ENCODE results near the gene FBXW4.
A peak's percentile ranks its signal among the peaks of the same experiment; 100 is the strongest.
"Not testable (repeated sequence)": the region's sequence is repeated elsewhere in the genome, so short reads cannot be mapped to it uniquely, and the experiment has no call there.

FBXW4 gene

GRCh38 chr10:101653536-101653935, 41.4 kb downstream of the FBXW4 start:
- DNase-seq, result no peak

- no peak for DNase-seq
Measured at GRCh38 chr10:101651336-101651735, 43.6 kb downstream of the FBXW4 start.

- DNase-seq, result no peak
Measured at GRCh38 chr10:101650863-101651262, 44.1 kb downstream of the FBXW4 start.

- peak in 4 of 14 donors; percentile 7 to 36 (median 18) for DNase-seq
Measured at GRCh38 chr10:101649525-101650085, 45.4 kb downstream of the FBXW4 start.

GRCh38 chr10:101647255-101647654, 47.7 kb downstream of the FBXW4 start:
- no peak for DNase-seq

- peak in 11 of 14 donors; percentile 12 to 83 (median 39) for DNase-seq
Measured at GRCh38 chr10:101646364-101646763, 48.6 kb downstream of the FBXW4 start.

GRCh38 chr10:101645659-101646058, 49.3 kb downstream of the FBXW4 start:
- no peak for DNase-seq

- DNase-seq, result peak in 5 of 14 donors; percentile 11 to 46 (median 24)
Measured at GRCh38 chr10:101644002-101644401, 51.0 kb downstream of the FBXW4 start.

GRCh38 chr10:101643546-101643945, 51.4 kb downstream of the FBXW4 start:
- DNase-seq, result no peak

GRCh38 chr10:101639141-101639900, 55.6 kb downstream of the FBXW4 start:
- DNase-seq, result peak in 1 of 14 donors; percentile 7

GRCh38 chr10:101633510-101633909, 61.5 kb downstream of the FBXW4 start:
- not testable (repeated sequence) for DNase-seq

GRCh38 chr10:101631821-101632475, 63.0 kb downstream of the FBXW4 start:
- DNase-seq, result no peak

GRCh38 chr10:101630633-101630920, 64.4 kb downstream of the FBXW4 start:
- no peak for DNase-seq

- peak in 6 of 14 donors; percentile 10 to 56 (median 38) for DNase-seq
Measured at GRCh38 chr10:101629837-101630632, 64.9 kb downstream of the FBXW4 start.

- no peak for DNase-seq
Measured at GRCh38 chr10:101625821-101626412, 69.1 kb downstream of the FBXW4 start.

GRCh38 chr10:101624526-101625102, 70.4 kb downstream of the FBXW4 start:
- no peak for DNase-seq

GRCh38 chr10:101623528-101623927, 71.4 kb downstream of the FBXW4 start:
- DNase-seq, result no peak

GRCh38 chr10:101619983-101620382, 75.0 kb downstream of the FBXW4 start:
- DNase-seq, result no peak

GRCh38 chr10:101618871-101619270, 76.1 kb downstream of the FBXW4 start:
- DNase-seq, result no peak

GRCh38 chr10:101617824-101618568, 77.0 kb downstream of the FBXW4 start:
- DNase-seq, result no peak

GRCh38 chr10:101617102-101617823, 77.7 kb downstream of the FBXW4 start:
- no peak for DNase-seq

All from C1 segment of cervical spinal cord (tissue), 14 donors.